GM12891 (cell line): ENCODE data around the gene EFNB1.

ENCODE experiments used
- POLR2A ChIP-seq: IDR thresholded peaks from 2 replicates; pipeline ENCODE4 v1.6.1; 2011; ENCODE audit warnings: low read depth, low read length, control low read depth
- POLR2AphosphoS5 ChIP-seq: IDR thresholded peaks from 2 replicates; pipeline ENCODE4 v1.6.1; 2011; ENCODE audit warnings: low read depth, low read length, control low read depth
- SPI1 ChIP-seq: IDR thresholded peaks from 2 replicates; pipeline ENCODE4 v1.6.1; 2011; ENCODE audit warnings: low read depth, low read length, control low read depth
- TAF1 ChIP-seq: IDR thresholded peaks from 2 replicates; pipeline ENCODE4 v1.6.1; 2011; ENCODE audit warnings: low read depth, low read length, control low read depth

GRCh38 chrX:68881911-68882310, 53.1 kb downstream of the EFNB1 start:
- no peak for TF ChIP-seq POLR2A
- no peak for TF ChIP-seq POLR2AphosphoS5
- no peak for TF ChIP-seq TAF1
- TF ChIP-seq SPI1: no peak
